Neuronal stem cell (in vitro differentiated cells): ENCODE data around the gene CEMIP2.

Source experiments
- DNase-seq: peaks from one replicate; pipeline ENCODE4 v3.0.0-alpha.2; 2013; ENCODE audit warnings: low spot score
- H2AFZ ChIP-seq: one replicate; pipeline ENCODE4 v1.6.1; 2013; ENCODE audit warnings: mild to moderate bottlenecking, low read length, inconsistent platforms
- H2AK5ac ChIP-seq: 2 replicates; pipeline ENCODE4 v1.6.1; 2013; ENCODE audit warnings: low read depth, mild to moderate bottlenecking, inconsistent platforms, low read length, moderate library complexity, mixed read lengths
- H2BK120ac ChIP-seq: 2 replicates; pipeline ENCODE4 v1.6.1; 2013; ENCODE audit warnings: low read depth, mild to moderate bottlenecking, inconsistent platforms, low read length, moderate library complexity, mixed read lengths
- H2BK12ac ChIP-seq: one replicate; pipeline ENCODE4 v1.6.1; 2013; ENCODE audit warnings: low read length, inconsistent platforms
- H2BK15ac ChIP-seq: 2 replicates; pipeline ENCODE4 v1.6.1; 2013; ENCODE audit warnings: mild to moderate bottlenecking, low read length, inconsistent platforms, mixed read lengths
- H2BK5ac ChIP-seq: one replicate; pipeline ENCODE4 v1.6.1; 2013; ENCODE audit warnings: inconsistent platforms, mild to moderate bottlenecking, low read length, moderate library complexity
- H3K14ac ChIP-seq: one replicate; pipeline ENCODE4 v1.6.1; 2013; ENCODE audit warnings: low read length, inconsistent platforms
- H3K18ac ChIP-seq: 2 replicates; pipeline ENCODE4 v1.6.1; 2013; ENCODE audit warnings: low read length, inconsistent platforms
- H3K23ac ChIP-seq: 2 replicates; pipeline ENCODE4 v1.6.1; 2013; ENCODE audit warnings: low read depth, mild to moderate bottlenecking, mixed read lengths, low read length, inconsistent platforms; ENCODE audit not compliant: poor library complexity
- H3K27ac ChIP-seq: replicated peaks from 3 replicates; pipeline ENCODE4 v1.5.1; 2013; ENCODE audit warnings: low read length, inconsistent platforms
- H3K27me3 ChIP-seq, 3 experiments: 2 replicates each; pipeline ENCODE4 v1.6.1; 2013; ENCODE audit warnings: low read length in 3 of 3, mild to moderate bottlenecking in 2 of 3, inconsistent platforms in 1 of 3, low read depth in 1 of 3, mixed read lengths in 1 of 3, moderate library complexity in 1 of 3; ENCODE audit not compliant: control insufficient read depth in 3 of 3, insufficient read depth in 3 of 3
- H3K36me3 ChIP-seq, 2 donors: replicated peaks in 1 of 2; 2 replicates each; pipeline ENCODE4 v1.6.1; 2013; ENCODE audit warnings: low read length in 2 of 2; ENCODE audit not compliant: control insufficient read depth in 2 of 2, insufficient read depth in 2 of 2
- H3K4ac ChIP-seq: 2 replicates; pipeline ENCODE4 v1.6.1; 2013; ENCODE audit warnings: inconsistent platforms, mild to moderate bottlenecking, low read length, moderate library complexity
- H3K4me1 ChIP-seq, 2 donors: 1 replicate in 1 of 2; 2 replicates in 1 of 2; pipeline ENCODE4 v1.6.1; 2013; ENCODE audit warnings: low read length in 2 of 2, low read depth in 1 of 2; ENCODE audit not compliant: control insufficient read depth in 2 of 2, insufficient read depth in 1 of 2
- H3K4me2 ChIP-seq: one replicate; pipeline ENCODE4 v1.6.1; 2013; ENCODE audit warnings: mild to moderate bottlenecking, low read length, inconsistent platforms; ENCODE audit not compliant: insufficient read depth, poor library complexity, severe bottlenecking
- H3K4me3 ChIP-seq, 2 donors: 2 replicates each; pipeline ENCODE4 v1.5.1; 2013; ENCODE audit warnings: low read length in 2 of 2, mild to moderate bottlenecking in 2 of 2, inconsistent platforms in 1 of 2, moderate library complexity in 1 of 2
- H3K79me1 ChIP-seq: one replicate; pipeline ENCODE4 v1.6.1; 2013; ENCODE audit warnings: low read depth, mild to moderate bottlenecking, inconsistent platforms, low read length, moderate library complexity
- H3K9ac ChIP-seq: one replicate; pipeline ENCODE4 v1.6.1; 2013; ENCODE audit warnings: mild to moderate bottlenecking, low read depth, low read length, inconsistent platforms; ENCODE audit not compliant: poor library complexity
- H3K9me3 ChIP-seq, 2 donors: replicated peaks in 1 of 2; 2 replicates each; pipeline versions ENCODE3 to v1.6.1; 2013; ENCODE audit warnings: low read length in 2 of 2, mild to moderate bottlenecking in 2 of 2, inconsistent platforms in 1 of 2, low read depth in 1 of 2, mixed read lengths in 1 of 2, moderate library complexity in 1 of 2; ENCODE audit not compliant: control insufficient read depth in 2 of 2, insufficient read depth in 1 of 2
- H4K8ac ChIP-seq: one replicate; pipeline ENCODE4 v1.6.1; 2013; ENCODE audit warnings: low read depth, mild to moderate bottlenecking, inconsistent platforms, low read length, moderate library complexity
- H4K91ac ChIP-seq: one replicate; pipeline ENCODE4 v1.6.1; 2013; ENCODE audit warnings: low read length, low read depth, mild to moderate bottlenecking, inconsistent platforms; ENCODE audit not compliant: poor library complexity
- WGBS, 2 donors: extraction: QIAGEN DNeasy Blood & Tissue Kit; methylation state at CpG; one replicate each; pipeline ENCODE4 v1.1.7; 2013; ENCODE audit warnings: missing lambda C conversion rate in 2 of 2, mixed read lengths in 1 of 2; ENCODE audit not compliant: insufficient read length in 2 of 2, insufficient replicate concordance in 1 of 2; ENCODE audit errors: extremely low coverage in 2 of 2; 5-methylcytosine and 5-hydroxymethylcytosine counted together

Gene CEMIP2

DNA sequence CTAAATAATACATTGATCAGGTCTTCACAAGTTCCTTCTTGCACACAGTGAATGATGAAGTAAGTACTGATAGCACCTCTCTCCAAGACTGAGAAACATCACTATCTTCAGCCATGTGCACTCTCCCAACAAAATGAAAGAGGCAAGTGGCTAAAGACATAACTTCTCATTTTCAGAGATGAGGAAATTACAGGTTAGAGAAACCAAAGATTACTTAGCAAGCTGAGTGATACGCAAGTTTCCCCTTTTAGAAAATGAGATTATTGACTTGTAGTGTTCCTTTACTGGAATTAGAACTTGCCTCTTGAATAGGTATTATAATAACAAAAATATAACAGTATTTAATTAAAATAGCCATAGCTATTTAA lies 21.6 kb downstream of the CEMIP2 start:
- Histone ChIP-seq H4K91ac (no peak overlapping the region), H3K23ac (no peak overlapping the region), H3K4ac (no peak overlapping the region), H3K27ac (no peak overlapping the region), H3K36me3 (peaks cover 25 to 100% of the 10 kb centered on the region in 2 donors), H2BK120ac (no peak overlapping the region), H3K14ac (no peak overlapping the region), H3K79me1 (peaks cover 1% of the 10 kb centered on the region), H2BK5ac (no peak overlapping the region), H2BK15ac (no peak overlapping the region), H2BK12ac (no peak overlapping the region), H3K18ac (no peak overlapping the region), H3K9ac (no peak overlapping the region), H2AFZ (no peak overlapping the region), H4K8ac (no peak overlapping the region), H3K27me3 (no peaks in the 10 kb centered on the region), H2AK5ac (no peak overlapping the region), H3K4me3 (no peak overlapping the region), H3K9me3 (peaks cover 0 to 4% of the 10 kb centered on the region in 2 donors), H3K4me2 (no peak overlapping the region), H3K4me1 (peaks cover 0 to 18% of the 10 kb centered on the region in 2 donors)
- no CpG with 5 or more reads among the region's 1 CpG for WGBS, 2 donors
- no peak for DNase-seq

DNA sequence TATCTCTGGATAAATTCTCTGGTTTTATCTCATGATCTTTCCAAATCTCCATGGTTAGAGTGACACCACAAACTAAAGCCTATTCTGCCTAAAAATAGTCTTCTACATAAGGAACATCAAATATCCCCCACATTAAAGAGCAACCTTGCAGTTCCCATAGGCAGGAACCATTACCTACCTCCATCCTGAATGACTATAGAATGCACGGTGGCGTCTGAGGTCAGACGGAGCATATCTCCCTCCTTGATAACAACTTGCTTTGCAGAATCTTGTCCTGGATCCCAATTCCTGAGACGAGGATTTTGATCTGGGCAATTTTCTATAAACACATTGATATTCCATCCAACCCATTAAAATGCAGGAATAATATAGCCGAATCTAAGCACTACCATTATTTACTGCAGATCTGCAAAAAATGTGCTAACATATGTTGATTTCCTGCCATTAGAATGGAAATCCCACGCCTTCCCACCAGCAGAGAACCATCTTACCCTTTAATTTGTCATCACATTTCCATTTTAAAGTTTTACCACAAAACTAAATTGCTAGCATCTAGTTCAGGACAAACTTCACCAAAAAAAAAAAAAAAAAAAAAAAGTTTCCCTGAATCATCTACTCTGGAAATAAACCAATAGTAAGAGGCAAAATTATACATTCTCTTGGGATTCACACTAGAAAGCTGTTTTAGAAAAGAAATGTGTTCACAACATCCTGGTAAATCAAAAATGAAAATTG lies 22.1 kb downstream of the CEMIP2 start:
- Histone ChIP-seq H2BK120ac (no peak overlapping the region), H4K91ac (no peak overlapping the region), H3K9me3 (peaks cover 0 to 4% of the 10 kb centered on the region in 2 donors), H2BK5ac (no peak overlapping the region), H2BK15ac (no peak overlapping the region), H3K4me3 (no peak overlapping the region), H2AK5ac (no peak overlapping the region), H3K18ac (no peak overlapping the region), H2BK12ac (no peak overlapping the region), H3K36me3 (peaks cover 25 to 100% of the 10 kb centered on the region in 2 donors), H3K27ac (no peak overlapping the region), H3K4ac (no peak overlapping the region), H2AFZ (no peak overlapping the region), H3K14ac (no peak overlapping the region), H3K9ac (no peak overlapping the region), H3K27me3 (no peaks in the 10 kb centered on the region), H3K4me1 (peaks cover 0 to 14% of the 10 kb centered on the region in 2 donors), H3K23ac (no peak overlapping the region), H4K8ac (no peak overlapping the region), H3K4me2 (no peak overlapping the region), H3K79me1 (peaks cover 1% of the 10 kb centered on the region)
- no peak for DNase-seq
- no CpG with 5 or more reads among the region's 6 CpGs for WGBS, 2 donors

GRCh38 chr9:71744754-71745521 lies 23.4 kb downstream of the CEMIP2 start:
- no peak overlapping the region for H3K4me3 ChIP-seq
- H3K9me3 ChIP-seq = peaks cover 0 to 4% of the 10 kb centered on the region in 2 donors
- no peak overlapping the region for H3K4me2 ChIP-seq
- H3K36me3 ChIP-seq = peaks cover 22 to 100% of the 10 kb centered on the region in 2 donors
- no peak overlapping the region for H3K4ac ChIP-seq
- no peak overlapping the region for H3K27ac ChIP-seq
- no peak for DNase-seq
- no peak overlapping the region for H2BK5ac ChIP-seq
- H2BK15ac ChIP-seq = no peak overlapping the region
- H3K79me1 ChIP-seq = no peaks in the 10 kb centered on the region
- H3K18ac ChIP-seq = no peak overlapping the region
- no peak overlapping the region for H3K9ac ChIP-seq
- peaks cover 0 to 10% of the 10 kb centered on the region in 2 donors for H3K4me1 ChIP-seq
- WGBS, 2 donors = no CpG with 5 or more reads among the region's 16 CpGs
- H3K14ac ChIP-seq = no peak overlapping the region
- no peak overlapping the region for H2BK12ac ChIP-seq
- H4K91ac ChIP-seq = no peak overlapping the region
- no peak overlapping the region for H2BK120ac ChIP-seq
- H3K23ac ChIP-seq = no peak overlapping the region
- H3K27me3 ChIP-seq = no peaks in the 10 kb centered on the region
- no peak overlapping the region for H2AK5ac ChIP-seq
- no peak overlapping the region for H4K8ac ChIP-seq
- H2AFZ ChIP-seq = no peak overlapping the region

DNA sequence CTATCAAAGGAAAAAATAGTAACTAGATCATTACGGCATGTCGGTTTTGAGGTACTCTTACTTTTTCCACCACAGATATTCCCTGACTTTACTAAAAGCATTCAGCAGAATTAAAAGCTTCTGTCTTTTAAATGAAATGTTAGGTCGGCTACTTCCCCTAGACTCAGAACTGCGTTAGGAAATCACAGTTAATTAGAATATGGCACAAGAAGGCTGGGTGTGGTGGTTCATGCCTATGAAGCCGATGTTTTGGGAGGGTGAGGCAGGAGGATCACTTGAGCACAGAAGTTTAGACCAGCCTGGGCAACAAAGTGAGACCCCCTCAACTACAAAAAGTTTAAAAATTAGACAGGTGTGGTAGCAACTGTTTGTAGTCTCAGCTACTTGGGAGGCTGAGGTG lies 24.4 kb downstream of the CEMIP2 start:
- Histone ChIP-seq H3K9me3 (peaks cover 0 to 4% of the 10 kb centered on the region in 2 donors), H3K18ac (no peak overlapping the region), H2AK5ac (no peak overlapping the region), H3K36me3 (peaks cover 20 to 100% of the 10 kb centered on the region in 2 donors), H2BK120ac (no peak overlapping the region), H3K4me3 (no peak overlapping the region), H2AFZ (no peak overlapping the region), H2BK12ac (no peak overlapping the region), H4K91ac (no peak overlapping the region), H2BK15ac (no peak overlapping the region), H3K79me1 (no peaks in the 10 kb centered on the region), H2BK5ac (no peak overlapping the region), H4K8ac (no peak overlapping the region), H3K27me3 (no peaks in the 10 kb centered on the region), H3K23ac (no peak overlapping the region), H3K4ac (no peak overlapping the region), H3K4me1 (peaks cover 0 to 10% of the 10 kb centered on the region in 2 donors), H3K27ac (no peak overlapping the region), H3K14ac (no peak overlapping the region), H3K9ac (no peak overlapping the region), H3K4me2 (no peak overlapping the region)
- no CpG with 5 or more reads among the region's 5 CpGs for WGBS, 2 donors
- DNase-seq = no peak
